HG02884 (cell line): ENCODE results near the gene SEMA5B.

Experiments used
- ATAC-seq: cut with Tn5 transposase; IDR thresholded peaks from one replicate; pipeline ENCODE4 v1.9.1; 2021; ENCODE audit warnings: mild to moderate bottlenecking, moderate library complexity; ENCODE audit not compliant: unreplicated experiment

Gene SEMA5B

DNA sequence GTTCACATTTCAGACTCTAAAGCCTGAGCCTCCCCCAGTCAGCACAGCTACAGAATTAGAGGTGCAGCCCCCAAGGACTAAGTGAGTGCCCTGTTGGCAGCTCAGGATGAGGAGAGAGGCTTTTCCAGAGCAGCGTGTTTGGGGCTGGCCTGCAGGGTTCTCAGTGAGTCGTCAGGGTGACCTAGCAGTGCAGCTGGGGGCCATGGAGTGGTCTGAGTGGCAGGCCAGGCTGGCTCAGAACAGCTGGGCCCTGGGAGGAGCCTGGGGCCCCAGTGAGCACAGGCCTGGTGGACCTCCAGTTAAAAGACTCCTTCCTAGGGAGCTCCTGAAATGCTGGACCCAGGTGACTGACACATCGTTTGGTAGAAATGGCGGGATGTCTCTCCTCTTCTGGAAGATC lies 124.4 kb downstream of the SEMA5B start:
- ATAC-seq: no peak

DNA sequence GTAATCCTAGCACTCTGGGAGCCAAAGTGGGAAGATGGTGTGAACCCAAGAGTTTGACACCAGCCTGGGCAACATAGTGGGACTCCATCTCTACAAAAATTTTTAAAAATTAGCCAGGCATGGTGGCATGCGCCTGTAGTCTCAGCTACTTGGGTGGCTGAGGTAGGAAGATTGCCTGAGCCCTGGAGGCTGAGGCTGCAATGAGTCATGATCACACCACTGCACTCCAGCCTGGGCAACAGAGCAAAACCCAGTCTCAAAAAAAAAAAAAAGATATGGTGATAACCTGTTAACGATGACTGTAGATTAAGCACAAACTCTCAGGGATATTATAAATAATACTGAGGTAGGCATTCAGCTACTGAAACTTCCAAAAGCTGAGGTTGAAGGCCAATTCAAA lies 125.2 kb downstream of the SEMA5B start:
- no peak for ATAC-seq

GRCh38 chr3:122898298-122898697 lies 129.3 kb downstream of the SEMA5B start:
- ATAC-seq: no peak

DNA sequence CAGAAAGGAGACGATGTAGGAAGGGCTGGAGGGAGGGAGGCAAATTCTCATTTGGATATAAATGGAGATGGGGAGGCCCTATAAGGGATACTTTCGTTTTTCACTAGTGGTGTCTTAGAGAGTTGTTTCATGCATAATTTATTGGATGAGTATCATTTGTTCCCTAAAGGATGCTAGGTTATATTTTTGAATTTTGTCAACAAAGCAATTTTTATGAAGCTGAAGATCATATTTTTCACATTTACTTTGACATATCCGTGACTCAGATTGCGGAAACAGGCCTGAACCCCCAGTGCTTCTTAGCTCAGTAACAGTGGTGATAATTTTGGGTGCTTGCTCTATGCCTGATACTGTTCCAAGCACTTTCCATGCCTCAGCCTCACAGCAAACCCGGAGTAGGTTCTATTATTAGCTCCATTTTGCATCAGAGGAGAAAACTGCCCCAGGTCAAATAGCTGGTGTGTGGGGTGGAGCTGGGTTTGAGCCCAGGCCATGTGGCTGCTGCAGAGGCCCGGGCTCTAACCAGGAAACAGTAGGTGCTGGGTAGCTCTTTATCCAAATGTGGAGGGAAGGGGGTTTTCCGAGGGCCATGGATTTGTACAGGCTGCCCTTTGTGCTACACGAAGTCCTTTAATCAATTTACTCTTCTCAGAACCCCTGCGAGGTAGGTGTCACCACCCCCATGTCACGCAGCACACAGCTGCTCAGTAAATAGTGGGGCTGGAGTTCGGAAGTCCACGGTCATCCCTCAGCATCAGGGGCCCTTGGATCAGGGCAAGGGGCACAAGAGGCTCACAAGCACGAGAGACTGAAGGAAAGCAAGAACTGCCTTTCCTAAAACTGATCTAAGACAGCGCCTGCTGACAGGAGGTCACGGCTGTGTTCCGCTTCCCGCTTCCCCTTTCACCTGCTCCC lies 133.6 kb downstream of the SEMA5B start:
- ATAC-seq: no peak

DNA sequence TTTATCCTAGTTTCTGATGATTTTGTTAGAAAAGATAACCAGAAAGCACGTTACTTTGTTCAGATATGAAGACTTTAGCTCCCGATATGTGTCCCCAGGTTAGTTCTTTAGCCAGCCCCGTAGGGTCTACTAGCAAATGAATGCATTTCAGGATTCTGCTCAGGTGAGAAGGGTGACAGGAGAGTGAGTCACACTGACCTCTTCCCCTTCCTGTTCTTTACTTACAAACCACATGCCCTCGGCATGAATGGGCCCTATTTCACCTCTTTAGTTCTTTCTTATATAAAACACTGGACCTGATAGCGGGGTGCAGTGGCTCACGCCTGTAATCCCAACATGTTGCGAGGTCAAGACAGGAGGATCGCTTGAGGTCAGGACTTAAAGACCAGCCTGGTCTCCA lies 134.3 kb downstream of the SEMA5B start:
- no peak for ATAC-seq

- no peak for ATAC-seq
Observed at GRCh38 chr3:122892118-122892960, 135.2 kb downstream of the SEMA5B start.

DNA sequence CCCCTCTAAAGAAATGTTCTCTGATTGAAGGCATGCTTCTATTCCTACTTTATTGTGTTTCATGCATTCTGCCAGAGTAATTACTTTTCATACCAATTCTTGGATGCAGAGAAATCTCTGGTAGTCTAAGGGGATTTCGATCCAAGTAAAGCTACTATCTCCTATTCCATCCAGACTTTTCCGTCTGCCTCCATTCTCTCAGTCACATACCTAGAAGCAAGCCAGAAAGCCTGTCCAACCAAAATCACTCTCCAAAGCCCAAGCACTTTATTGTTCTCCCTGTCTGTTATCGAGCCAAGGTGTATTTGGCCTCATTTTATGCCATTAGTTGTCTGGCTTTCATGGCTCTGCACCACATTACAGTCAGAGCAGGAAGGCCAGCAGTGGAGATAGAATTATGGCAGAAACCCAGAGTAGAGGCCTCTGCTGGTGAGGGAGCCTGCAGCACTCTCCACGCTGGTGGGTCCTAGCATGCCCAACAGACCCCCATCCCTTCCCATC lies 136.8 kb downstream of the SEMA5B start:
- no peak for ATAC-seq

GRCh38 chr3:122890077-122890719 lies 137.4 kb downstream of the SEMA5B start:
- ATAC-seq: no peak

DNA sequence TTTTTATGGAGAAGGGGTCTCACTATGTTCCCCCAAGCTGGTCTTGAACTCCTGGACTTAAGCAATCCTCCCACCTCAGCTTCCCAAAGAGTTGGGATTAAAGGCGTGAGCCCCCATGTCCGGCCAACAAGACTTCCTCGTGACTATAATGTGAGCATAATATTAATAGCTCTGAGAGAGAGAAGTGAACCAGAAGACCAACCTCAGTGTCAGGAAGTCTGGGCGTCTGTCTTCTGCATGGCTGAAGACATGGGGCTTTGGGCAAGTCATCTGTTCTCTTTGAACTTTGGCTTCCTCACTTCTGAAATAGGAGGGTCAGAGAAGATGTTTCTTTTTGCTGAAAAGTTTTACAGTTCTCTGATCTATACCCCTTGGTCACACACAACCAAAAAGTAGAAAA lies 140.6 kb downstream of the SEMA5B start:
- no peak for ATAC-seq

DNA sequence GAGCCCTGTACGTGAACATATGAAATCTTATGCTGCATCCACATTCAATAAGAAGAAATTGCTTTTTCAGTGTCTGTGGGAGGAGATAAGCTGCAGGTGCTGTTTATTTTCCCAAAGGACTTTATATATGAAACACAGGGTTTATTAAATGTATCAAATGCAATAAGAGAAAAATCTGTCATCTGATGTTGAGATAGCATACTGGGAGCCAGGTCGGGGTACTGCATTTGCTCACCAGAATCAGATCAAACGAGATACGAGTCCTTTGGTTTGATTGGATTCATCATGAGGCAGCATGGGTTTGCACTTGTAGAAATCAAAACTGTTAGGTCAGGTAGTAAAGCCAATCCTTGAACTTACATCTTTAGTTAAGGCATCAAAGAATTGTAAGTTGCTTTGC lies 141.3 kb downstream of the SEMA5B start:
- ATAC-seq: no peak

GRCh38 chr3:122882361-122882947 lies 145.1 kb downstream of the SEMA5B start:
- no peak for ATAC-seq

- ATAC-seq: no peak
Observed at GRCh38 chr3:122880624-122881023, 146.9 kb downstream of the SEMA5B start.

GRCh38 chr3:122880173-122880572 lies 147.4 kb downstream of the SEMA5B start:
- no peak for ATAC-seq

- no peak for ATAC-seq
Observed at GRCh38 chr3:122875547-122876127, 151.9 kb downstream of the SEMA5B start.

GRCh38 chr3:122873741-122874515 lies 153.6 kb downstream of the SEMA5B start:
- ATAC-seq: no peak

- no peak for ATAC-seq
Observed at GRCh38 chr3:122868322-122868721, 159.2 kb downstream of the SEMA5B start.

- no peak for ATAC-seq
Observed at GRCh38 chr3:122864498-122864897, 163.1 kb downstream of the SEMA5B start.

- ATAC-seq: no peak
Observed at GRCh38 chr3:122862381-122862780, 165.2 kb downstream of the SEMA5B start.
